H1 (cell line): ENCODE data around the gene ARHGAP1. TPM values are rescaled to one million over a fixed set of nuclear protein-coding genes. Genes with fewer than 3 reads are reported as not detected.

ENCODE experiments used
- CTCF ChIA-PET: fragments of 300-600 bp; sonication (Branson Sonifier 250); formaldehyde crosslinking; loops from one replicate; lab custom pipeline; 2021; ENCODE audit not compliant: partially characterized antibody; lab: Charles Lee
- POLR2A ChIA-PET: fragments of 300-600 bp; sonication (Branson Sonifier 250); formaldehyde crosslinking; loops from one replicate; lab custom pipeline; 2021; ENCODE audit warnings: inconsistent platforms; ENCODE audit not compliant: partially characterized antibody; lab: Charles Lee
- DNase-seq, 2 experiments: peaks; one replicate each; pipeline versions ENCODE4 v3.0.0 to v3.0.0-alpha.2; 2010 to 2022; ENCODE audit warnings: low spot score in 2 of 2, low read depth in 1 of 2, mixed read lengths in 1 of 2
- FAIRE-seq: peaks from 2 replicates; lab custom pipeline; 2011; peaks lifted over from hg19 to GRCh38; lab: Jason Lieb, UNC
- H2AFZ ChIP-seq: 2 replicates; pipeline ENCODE4 v1.8.1; 2012; ENCODE audit warnings: low read length, inconsistent platforms
- H2AK5ac ChIP-seq: 2 replicates; pipeline ENCODE4 v1.6.1; 2013; ENCODE audit warnings: low read depth, low read length
- H2BK120ac ChIP-seq: replicated peaks from 2 replicates; pipeline ENCODE3; 2013; ENCODE audit warnings: low read depth, low read length, inconsistent platforms
- H2BK12ac ChIP-seq: 2 replicates; pipeline ENCODE4 v1.6.1; 2013; ENCODE audit warnings: low read depth, low read length
- H2BK15ac ChIP-seq: 2 replicates; pipeline ENCODE4 v1.6.1; 2013; ENCODE audit warnings: low read length
- H2BK20ac ChIP-seq: 2 replicates; pipeline ENCODE4 v1.6.1; 2013; ENCODE audit warnings: low read length
- H2BK5ac ChIP-seq: 2 replicates; pipeline ENCODE4 v1.6.1; 2013; ENCODE audit warnings: low read depth, low read length
- H3K14ac ChIP-seq: 2 replicates; pipeline ENCODE4 v1.6.1; 2013; ENCODE audit warnings: inconsistent platforms; ENCODE audit not compliant: insufficient read length
- H3K18ac ChIP-seq: 2 replicates; pipeline ENCODE4 v1.6.1; 2013; ENCODE audit warnings: low read length; ENCODE audit errors: extremely low read depth
- H3K23ac ChIP-seq: 2 replicates; pipeline ENCODE4 v1.6.1; 2013; ENCODE audit warnings: inconsistent platforms; ENCODE audit not compliant: insufficient read length
- H3K23me2 ChIP-seq: 2 replicates; pipeline ENCODE4 v1.6.1; 2013; ENCODE audit warnings: low read depth, low read length
- H3K27ac ChIP-seq: 2 replicates; pipeline ENCODE4 v1.6.1; 2011; ENCODE audit warnings: low read depth, low read length, inconsistent platforms
- H3K27me3 ChIP-seq, 4 experiments: replicated peaks in 1 of 4; 1 replicate in 1 of 4; 2 replicates in 3 of 4; pipeline versions ENCODE4 v1.6.1 to v1.8.1; 2011 to 2013; ENCODE audit warnings: low read length in 3 of 4, mild to moderate bottlenecking in 3 of 4, inconsistent platforms in 2 of 4, mixed read lengths in 2 of 4, moderate library complexity in 1 of 4; ENCODE audit not compliant: control insufficient read depth in 3 of 4, insufficient read depth in 3 of 4; ENCODE audit errors: extremely low read depth in 1 of 4
- H3K36me3 ChIP-seq, 4 experiments: 2 replicates each; pipeline versions ENCODE4 v1.6.1 to v1.8.1; 2011 to 2013; ENCODE audit warnings: mild to moderate bottlenecking in 4 of 4, low read length in 3 of 4, moderate library complexity in 2 of 4, control low read depth in 1 of 4, inconsistent platforms in 1 of 4; ENCODE audit not compliant: insufficient read depth in 4 of 4, control insufficient read depth in 2 of 4
- H3K4ac ChIP-seq: replicated peaks from 2 replicates; pipeline ENCODE3; 2013; ENCODE audit warnings: low read length, low read depth, mixed read lengths, inconsistent platforms; ENCODE audit not compliant: insufficient read length
- H3K4me1 ChIP-seq, 4 experiments: replicated peaks in 1 of 4; 1 replicate in 1 of 4; 2 replicates in 3 of 4; pipeline versions ENCODE4 v1.6.1 to v1.8.1; 2011 to 2013; ENCODE audit warnings: low read length in 3 of 4, inconsistent platforms in 2 of 4, mixed read lengths in 1 of 4; ENCODE audit not compliant: insufficient read depth in 4 of 4, control insufficient read depth in 3 of 4
- H3K4me2 ChIP-seq, 2 experiments: 2 replicates each; pipeline versions ENCODE4 v1.6.1 to v1.8.1; 2011 to 2013; ENCODE audit warnings: low read depth in 2 of 2, low read length in 2 of 2, control low read depth in 1 of 2, inconsistent platforms in 1 of 2, mild to moderate bottlenecking in 1 of 2; ENCODE audit not compliant: insufficient read depth in 1 of 2
- H3K4me3 ChIP-seq, 4 experiments: fragments of 200-600, 300-600 bp in 1 of 4; sonication (generic), shearing (Covaris generic), sonication (Bioruptor Twin) in 1 of 4; 2 replicates each; pipeline versions ENCODE4 v1.5.1 to v1.8.1; 2011 to 2016; ENCODE audit warnings: low read length in 4 of 4, low read depth in 3 of 4, control low read depth in 2 of 4, inconsistent platforms in 2 of 4, mild to moderate bottlenecking in 2 of 4, mixed read lengths in 1 of 4, moderate library complexity in 1 of 4; ENCODE audit not compliant: insufficient read depth in 2 of 4; ENCODE audit errors: extremely low read depth in 1 of 4
- H3K56ac ChIP-seq: replicated peaks from 2 replicates; pipeline ENCODE3; 2013; ENCODE audit warnings: low read depth, mild to moderate bottlenecking, mixed read lengths, low read length, inconsistent platforms; ENCODE audit not compliant: insufficient read length
- H3K79me1 ChIP-seq: 2 replicates; pipeline ENCODE4 v1.6.1; 2013; ENCODE audit warnings: low read depth, low read length, control low read depth
- H3K79me2 ChIP-seq, 2 experiments: 2 replicates each; pipeline versions ENCODE4 v1.6.1 to v1.8.1; 2012 to 2013; ENCODE audit warnings: low read length in 2 of 2, mild to moderate bottlenecking in 2 of 2, inconsistent platforms in 1 of 2; ENCODE audit not compliant: insufficient read depth in 2 of 2, control insufficient read depth in 1 of 2
- H3K9ac ChIP-seq, 4 experiments: replicated peaks in 1 of 4; 1 replicate in 1 of 4; 2 replicates in 3 of 4; pipeline versions ENCODE4 v1.6.1 to v1.8.1; 2011 to 2013; ENCODE audit warnings: low read depth in 3 of 4, low read length in 3 of 4, control low read depth in 2 of 4, mild to moderate bottlenecking in 2 of 4, moderate library complexity in 2 of 4, inconsistent platforms in 1 of 4; ENCODE audit errors: extremely low read depth in 1 of 4
- H3K9me3 ChIP-seq, 2 experiments: 2 replicates each; pipeline versions ENCODE4 v1.6.1 to v1.8.1; 2012 to 2013; ENCODE audit warnings: mild to moderate bottlenecking in 2 of 2, moderate library complexity in 2 of 2, control low read depth in 1 of 2, inconsistent platforms in 1 of 2, low read depth in 1 of 2, low read length in 1 of 2, mixed read lengths in 1 of 2; ENCODE audit not compliant: insufficient read depth in 2 of 2
- H4K20me1 ChIP-seq, 2 experiments: replicated peaks in 1 of 2; 2 replicates each; pipeline versions ENCODE3 to v1.8.1; 2011 to 2013; ENCODE audit warnings: inconsistent platforms in 2 of 2, low read length in 2 of 2, mild to moderate bottlenecking in 1 of 2; ENCODE audit not compliant: insufficient read depth in 2 of 2, control insufficient read depth in 1 of 2
- H4K5ac ChIP-seq: 2 replicates; pipeline ENCODE4 v1.6.1; 2013; ENCODE audit warnings: low read length, low read depth, mixed read lengths, inconsistent platforms; ENCODE audit not compliant: insufficient read length
- H4K8ac ChIP-seq: 2 replicates; pipeline ENCODE4 v1.8.0; 2013; ENCODE audit warnings: mild to moderate bottlenecking, moderate library complexity, low read length, inconsistent platforms; ENCODE audit not compliant: insufficient read depth; ENCODE audit errors: extremely low read depth
- H4K91ac ChIP-seq: replicated peaks from 2 replicates; pipeline ENCODE3; 2013; ENCODE audit warnings: low read length, mixed read lengths, inconsistent platforms; ENCODE audit not compliant: insufficient read length
- BACH1 ChIP-seq: IDR thresholded peaks from 2 replicates; pipeline ENCODE4 v1.6.1; 2012; ENCODE audit warnings: low read length, improper control_type of control experiment
- CHD1 ChIP-seq: IDR thresholded peaks from 2 replicates; pipeline ENCODE4 v1.6.1; 2012; ENCODE audit warnings: low read depth, low read length, improper control_type of control experiment
- GTF2F1 ChIP-seq: IDR thresholded peaks from 2 replicates; pipeline ENCODE4 v1.6.1; 2012; ENCODE audit warnings: low read depth, low read length, improper control_type of control experiment, borderline replicate concordance
- JUN ChIP-seq: IDR thresholded peaks from 2 replicates; pipeline ENCODE4 v1.6.1; 2011; ENCODE audit warnings: low read depth, mild to moderate bottlenecking, improper control_type of control experiment, low read length
- KDM4A ChIP-seq: IDR thresholded peaks from one replicate; pipeline ENCODE4 v1.7.1; 2012; ENCODE audit warnings: low read depth, mild to moderate bottlenecking, moderate library complexity, low read length, inconsistent platforms; ENCODE audit not compliant: severe bottlenecking
- KDM5A ChIP-seq: fragments of 200-600 bp; IDR thresholded peaks from 2 replicates; pipeline ENCODE4 v1.7.1; 2012; ENCODE audit warnings: mild to moderate bottlenecking, low read length, inconsistent platforms, mixed read lengths
- PHF8 ChIP-seq: fragments of 200-600 bp; sonication (generic); conservative IDR thresholded peaks from 2 replicates; pipeline ENCODE4 v1.7.1; 2012; ENCODE audit warnings: low read depth, mild to moderate bottlenecking, inconsistent platforms, low read length, moderate library complexity
- RBBP5 ChIP-seq: IDR thresholded peaks from 2 replicates; pipeline ENCODE4 v1.7.1; 2012; ENCODE audit warnings: low read depth, mild to moderate bottlenecking, inconsistent platforms, low read length, moderate library complexity, borderline replicate concordance
- RXRA ChIP-seq: IDR thresholded peaks from 2 replicates; pipeline ENCODE4 v1.6.1; 2011; ENCODE audit warnings: low read depth, mild to moderate bottlenecking, low read length, moderate library complexity; ENCODE audit not compliant: insufficient read depth
- SAP30 ChIP-seq: fragments of 300-600 bp; sonication (generic); IDR thresholded peaks from 2 replicates; pipeline ENCODE4 v1.7.1; 2012; ENCODE audit warnings: low read length, moderate library complexity, mild to moderate bottlenecking, inconsistent platforms; ENCODE audit not compliant: insufficient read depth, insufficient replicate concordance
- SIRT6 ChIP-seq: IDR thresholded peaks from one replicate; pipeline ENCODE4 v1.7.1; 2012; ENCODE audit warnings: low read length, inconsistent platforms
- SIX5 ChIP-seq: IDR thresholded peaks from 2 replicates; pipeline ENCODE4 v1.6.1; 2011; ENCODE audit warnings: mild to moderate bottlenecking, low read depth, low read length
- SP4 ChIP-seq: IDR thresholded peaks from 2 replicates; pipeline ENCODE4 v1.6.1; 2012; ENCODE audit warnings: low read length, inconsistent platforms
- SUZ12 ChIP-seq: fragments of 200-600 bp; sonication (generic); IDR thresholded peaks from 2 replicates; pipeline ENCODE4 v1.6.1; 2012; ENCODE audit warnings: mild to moderate bottlenecking, inconsistent platforms, low read length, moderate library complexity, mixed read lengths
- WGBS, 2 experiments: shearing (Covaris generic) in 1 of 2; methylation state at CpG; one replicate each; pipeline versions ENCODE4 v1.1.6 to v1.1.7; 2013 to 2015; ENCODE audit warnings: low lambda C conversion rate in 2 of 2, mixed read lengths in 2 of 2, inconsistent platforms in 1 of 2, low coverage in 1 of 2, missing lambda C conversion rate in 1 of 2; ENCODE audit not compliant: insufficient replicate concordance in 2 of 2, insufficient coverage in 1 of 2, insufficient read length in 1 of 2; ENCODE audit errors: extremely low coverage in 1 of 2, missing lambda C conversion rate in 1 of 2; 5-methylcytosine and 5-hydroxymethylcytosine counted together
- polyA plus RNA-seq, 7 experiments: library from polyadenylated mRNA; depleted of rRNA in 3 of 7; stranded (reverse) in 5 of 7; unstranded in 2 of 7; fragments of >200 nt in 5 of 7; fragments of 200-250 nt in 2 of 7; gene quantifications; 1 replicate in 5 of 7; 2 replicates in 1 of 7; 4 replicates in 1 of 7; pipeline versions ENCODE4 v1.2.1 to v1.2.3, GENCODE V29; 2011 to 2013; ENCODE audit warnings: missing spikeins in 2 of 7, mixed read lengths in 2 of 7
- total RNA-seq: library from RNA; stranded (reverse); fragmentation: NEBNext Ultra II Directional; extraction: Animal tissue kit (Norgen Biotek cat#: 25700); gene quantifications from 2 replicates; pipeline ENCODE4 v1.2.1, GENCODE V29; 2021
- TF ChIP-seq, protein P1 (sequence below): IDR thresholded peaks from 2 replicates; pipeline ENCODE4 v1.6.1; 2011; ENCODE audit warnings: low read length, improper control_type of control experiment

ARHGAP1 gene
- total and polyA plus RNA-seq, 2 of the 8 experiments (the other 6 are each of a cell fraction or from before 2014, with no cell fraction given) = 28.6 to 58.8 TPM

DNA sequence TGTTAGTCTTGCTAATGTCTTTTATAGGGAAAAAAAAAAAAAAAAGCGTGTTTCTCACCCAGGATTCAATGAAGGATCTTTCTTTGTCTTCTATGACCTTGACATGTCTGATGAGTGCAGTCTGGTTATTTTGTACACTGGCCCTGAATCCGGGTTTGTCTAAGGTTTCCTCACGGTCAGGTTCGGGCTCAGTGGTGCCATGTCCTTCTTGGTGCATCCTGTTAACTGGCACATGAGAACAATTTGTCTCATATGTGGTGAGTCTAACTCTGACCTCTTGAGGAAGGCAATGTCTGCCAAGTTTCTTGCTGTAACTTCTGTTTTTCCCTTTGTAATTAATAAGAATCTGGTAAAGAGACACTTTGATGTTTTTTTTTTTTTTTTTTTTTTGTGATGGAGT, 31.1 kb upstream of the ARHGAP1 start:
- WGBS, 2 experiments = 82% methylated on average over 4 of the region's 4 CpGs; no CpG with 5 or more reads in 1 of the 2 experiments
- no peak overlapping the region for H2AFZ ChIP-seq
- no peaks in the 10 kb centered on the region for H3K27me3 ChIP-seq
- H2BK12ac ChIP-seq = no peak overlapping the region
- H3K18ac ChIP-seq = no peak overlapping the region
- no peak overlapping the region for H2BK5ac ChIP-seq
- H2AK5ac ChIP-seq = no peak overlapping the region
- no peaks in the 10 kb centered on the region for H3K36me3 ChIP-seq
- ChIA-PET CTCF (no interaction called here), POLR2A (no interaction called here)
- FAIRE-seq (no peak), DNase-seq (no peak)
- H3K56ac ChIP-seq = no peak overlapping the region
- H2BK20ac ChIP-seq = no peak overlapping the region
- no peaks in the 10 kb centered on the region for H3K79me2 ChIP-seq
- H3K14ac ChIP-seq = no peak overlapping the region
- no peaks in the 10 kb centered on the region for H4K20me1 ChIP-seq
- H3K4me1 ChIP-seq = no peaks in the 10 kb centered on the region
- no peaks in the 10 kb centered on the region for H3K79me1 ChIP-seq
- no peak overlapping the region for H4K8ac ChIP-seq
- H4K91ac ChIP-seq = no peak overlapping the region
- no peak overlapping the region for H3K4me3 ChIP-seq
- H3K9ac ChIP-seq = no peak overlapping the region
- H3K23ac ChIP-seq = no peak overlapping the region
- H2BK120ac ChIP-seq = no peak overlapping the region
- no peak overlapping the region for H3K27ac ChIP-seq
- no peak overlapping the region for H2BK15ac ChIP-seq
- no peak overlapping the region for H4K5ac ChIP-seq
- no peak overlapping the region for H3K4ac ChIP-seq
- no peak overlapping the region for H3K4me2 ChIP-seq
- H3K9me3 ChIP-seq = no peaks in the 10 kb centered on the region
- no peaks in the 10 kb centered on the region for H3K23me2 ChIP-seq
- no peak for TF ChIP-seq BACH1
- no peak for TF ChIP-seq KDM4A
- no peak for TF ChIP-seq RBBP5
- no peak for TF ChIP-seq CHD1
- no peak for TF ChIP-seq SIRT6
- no peak for TF ChIP-seq SP4
- no peak for TF ChIP-seq SUZ12
- TF ChIP-seq RXRA = no peak
- TF ChIP-seq, protein P1, sequence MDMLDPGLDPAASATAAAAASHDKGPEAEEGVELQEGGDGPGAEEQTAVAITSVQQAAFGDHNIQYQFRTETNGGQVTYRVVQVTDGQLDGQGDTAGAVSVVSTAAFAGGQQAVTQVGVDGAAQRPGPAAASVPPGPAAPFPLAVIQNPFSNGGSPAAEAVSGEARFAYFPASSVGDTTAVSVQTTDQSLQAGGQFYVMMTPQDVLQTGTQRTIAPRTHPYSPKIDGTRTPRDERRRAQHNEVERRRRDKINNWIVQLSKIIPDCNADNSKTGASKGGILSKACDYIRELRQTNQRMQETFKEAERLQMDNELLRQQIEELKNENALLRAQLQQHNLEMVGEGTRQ = no peak
- no peak for TF ChIP-seq PHF8
- TF ChIP-seq SAP30 = no peak
- no peak for TF ChIP-seq KDM5A
- TF ChIP-seq GTF2F1 = no peak
- TF ChIP-seq JUN = no peak
- no peak for TF ChIP-seq SIX5
